Mesenchymal stem cell (in vitro differentiated cells and primary cell): Measurements from ENCODE around the gene ADGRA3.

Experiments
- DNase-seq: peaks from one replicate; pipeline ENCODE4 v3.0.0-alpha.2; 2013
- H2AFZ ChIP-seq: one replicate; pipeline ENCODE4 v1.6.1; 2013; ENCODE audit warnings: low read depth, mild to moderate bottlenecking, control low read depth, inconsistent platforms, low read length, moderate library complexity
- H2AK5ac ChIP-seq: 2 replicates; pipeline ENCODE4 v1.6.1; 2013; ENCODE audit warnings: low read length, moderate library complexity, mild to moderate bottlenecking, inconsistent platforms; ENCODE audit not compliant: severe bottlenecking
- H2BK120ac ChIP-seq: one replicate; pipeline ENCODE4 v1.6.1; 2013; ENCODE audit warnings: low read depth, mild to moderate bottlenecking, inconsistent platforms, low read length, moderate library complexity
- H2BK12ac ChIP-seq, 2 experiments: one replicate each; pipeline ENCODE4 v1.6.1; 2013; ENCODE audit warnings: inconsistent platforms in 2 of 2, low read length in 2 of 2, mild to moderate bottlenecking in 2 of 2, moderate library complexity in 2 of 2, control low read depth in 1 of 2
- H2BK15ac ChIP-seq: one replicate; pipeline ENCODE4 v1.6.1; 2013; ENCODE audit warnings: mild to moderate bottlenecking, low read depth, inconsistent platforms; ENCODE audit not compliant: poor library complexity, severe bottlenecking
- H2BK5ac ChIP-seq: 2 replicates; pipeline ENCODE4 v1.6.1; 2013; ENCODE audit warnings: low read depth, mild to moderate bottlenecking, low read length, control low read depth, inconsistent platforms; ENCODE audit not compliant: poor library complexity, severe bottlenecking
- H3K14ac ChIP-seq, 2 experiments: one replicate each; pipeline ENCODE4 v1.6.1; 2013; ENCODE audit warnings: inconsistent platforms in 2 of 2, low read length in 2 of 2, control low read depth in 1 of 2, mild to moderate bottlenecking in 1 of 2, moderate library complexity in 1 of 2
- H3K18ac ChIP-seq, 2 experiments: one replicate each; pipeline ENCODE4 v1.6.1; 2013; ENCODE audit warnings: inconsistent platforms in 2 of 2, low read length in 2 of 2, control low read depth in 1 of 2, low read depth in 1 of 2, mild to moderate bottlenecking in 1 of 2
- H3K23ac ChIP-seq, 2 experiments: one replicate each; pipeline ENCODE4 v1.6.1; 2013; ENCODE audit warnings: inconsistent platforms in 2 of 2, low read length in 2 of 2, mild to moderate bottlenecking in 2 of 2, moderate library complexity in 2 of 2, control low read depth in 1 of 2
- H3K27ac ChIP-seq: 2 replicates; pipeline ENCODE4 v1.5.1; 2013; ENCODE audit warnings: mild to moderate bottlenecking, moderate library complexity, low read length, control low read depth, inconsistent platforms; ENCODE audit not compliant: poor library complexity, severe bottlenecking
- H3K27me3 ChIP-seq, 2 experiments: 2 replicates each; pipeline versions ENCODE4 v1.6.1 to v1.7.0; 2013; ENCODE audit warnings: low read length in 2 of 2, mild to moderate bottlenecking in 2 of 2, moderate library complexity in 2 of 2, control low read depth in 1 of 2, inconsistent platforms in 1 of 2; ENCODE audit not compliant: control insufficient read depth in 1 of 2, insufficient read depth in 1 of 2
- H3K36me3 ChIP-seq, 2 experiments: 2 replicates each; pipeline versions ENCODE4 v1.6.1 to v1.7.0; 2013; ENCODE audit warnings: low read length in 2 of 2, control low read depth in 1 of 2, inconsistent platforms in 1 of 2, low read depth in 1 of 2, mild to moderate bottlenecking in 1 of 2; ENCODE audit not compliant: insufficient read depth in 2 of 2, control insufficient read depth in 1 of 2
- H3K4ac ChIP-seq, 2 experiments: one replicate each; pipeline ENCODE4 v1.6.1; 2013; ENCODE audit warnings: inconsistent platforms in 2 of 2, low read length in 2 of 2, mild to moderate bottlenecking in 2 of 2, moderate library complexity in 2 of 2, control low read depth in 1 of 2, low read depth in 1 of 2
- H3K4me1 ChIP-seq: 2 replicates; pipeline ENCODE4 v1.6.1; 2013; ENCODE audit warnings: low read depth, low read length, control low read depth; ENCODE audit not compliant: control insufficient read depth, insufficient read depth
- H3K4me2 ChIP-seq: 2 replicates; pipeline ENCODE4 v1.6.1; 2013; ENCODE audit warnings: low read length, mild to moderate bottlenecking, inconsistent platforms; ENCODE audit not compliant: poor library complexity, severe bottlenecking
- H3K4me3 ChIP-seq, 2 experiments: 2 replicates each; pipeline versions ENCODE4 v1.5.1 to v1.7.0; 2013; ENCODE audit warnings: low read length in 2 of 2, mild to moderate bottlenecking in 2 of 2, control low read depth in 1 of 2, low read depth in 1 of 2; ENCODE audit not compliant: insufficient read depth in 1 of 2
- H3K79me1 ChIP-seq: replicated peaks from 2 replicates; pipeline ENCODE4 v1.6.1; 2013; ENCODE audit warnings: mild to moderate bottlenecking, control low read depth, low read length, inconsistent platforms; ENCODE audit not compliant: poor library complexity, severe bottlenecking
- H3K9ac ChIP-seq: 2 replicates; pipeline ENCODE4 v1.7.0; 2013; ENCODE audit warnings: mild to moderate bottlenecking, low read length, moderate library complexity
- H3K9me3 ChIP-seq: 2 replicates; pipeline ENCODE4 v1.7.0; 2013; ENCODE audit warnings: mild to moderate bottlenecking, low read length; ENCODE audit not compliant: control insufficient read depth
- H4K8ac ChIP-seq: one replicate; pipeline ENCODE4 v1.6.1; 2013; ENCODE audit warnings: inconsistent platforms, mild to moderate bottlenecking, low read length, moderate library complexity
- H4K91ac ChIP-seq: one replicate; pipeline ENCODE4 v1.6.1; 2013; ENCODE audit warnings: mild to moderate bottlenecking, low read length, inconsistent platforms
- WGBS: methylation state at CpG from one replicate; pipeline ENCODE4 v1.1.7; 2013; ENCODE audit warnings: mixed read lengths; 5-methylcytosine and 5-hydroxymethylcytosine counted together

ADGRA3 gene

DNA sequence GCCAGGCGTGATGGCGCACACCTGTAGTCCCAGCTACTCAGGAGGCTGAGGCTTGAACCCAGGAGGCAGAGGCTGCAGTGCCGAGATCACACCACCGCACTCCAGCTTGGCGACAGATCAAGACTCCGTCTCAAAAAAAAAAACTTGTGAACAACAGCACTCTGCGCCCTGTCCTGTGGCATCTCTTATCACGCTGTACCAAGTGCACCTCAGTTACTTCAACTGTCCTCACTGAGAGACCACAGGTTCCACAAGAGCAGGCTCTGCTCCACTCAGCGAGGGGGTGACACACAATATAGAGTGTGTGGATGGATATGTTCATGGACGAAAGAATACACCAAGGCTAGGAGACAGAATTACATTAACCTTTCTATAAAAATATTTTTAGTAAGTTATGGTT is 49.3 kb downstream of the ADGRA3 start:
- Histone ChIP-seq H3K79me1 (peaks cover 47% of the 10 kb centered on the region), H3K36me3 (peaks cover 0 to 8% of the 10 kb centered on the region in 2 experiments), H3K23ac (no peak overlapping the region), H2BK15ac (no peak overlapping the region), H3K9ac (no peak overlapping the region), H3K27me3 (no peaks in the 10 kb centered on the region), H4K91ac (no peak overlapping the region), H2BK12ac (no peak overlapping the region), H2AK5ac (no peak overlapping the region), H2BK5ac (no peak overlapping the region), H3K27ac (no peak overlapping the region), H2AFZ (no peak overlapping the region), H3K18ac (no peak overlapping the region), H2BK120ac (no peak overlapping the region), H3K4me3 (no peak overlapping the region), H3K9me3 (no peaks in the 10 kb centered on the region), H3K4me2 (no peak overlapping the region), H3K4me1 (peaks cover 2% of the 10 kb centered on the region), H3K4ac (no peak overlapping the region), H4K8ac (no peak overlapping the region), H3K14ac (no peak overlapping the region)
- no peak for DNase-seq
- 91% methylated on average over 8 of the region's 10 CpGs for WGBS

DNA sequence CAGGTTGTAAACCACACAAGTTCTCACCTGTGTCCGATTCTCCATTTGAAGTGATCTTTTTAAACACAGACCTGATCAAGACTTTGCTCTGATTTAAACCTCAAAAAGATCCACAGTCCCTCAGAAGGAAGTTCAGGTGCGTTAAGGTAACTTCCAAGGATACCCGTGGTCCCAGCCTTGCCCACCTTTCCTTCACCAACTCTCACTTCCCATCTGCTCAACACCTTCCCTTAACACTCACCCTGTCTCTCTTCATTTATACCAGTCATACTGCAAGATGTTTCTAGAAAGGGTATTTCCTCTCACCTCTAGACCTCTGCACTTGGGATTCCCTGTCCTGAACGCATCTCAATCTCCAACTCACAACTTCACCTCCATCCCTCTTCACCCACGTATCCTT is 49.9 kb downstream of the ADGRA3 start:
- H3K23ac ChIP-seq, result no peak overlapping the region
- no peaks in the 10 kb centered on the region for H3K27me3 ChIP-seq
- no peak overlapping the region for H3K14ac ChIP-seq
- WGBS, result 96% methylated on average over 5 of the region's 5 CpGs
- no peak overlapping the region for H2BK120ac ChIP-seq
- no peak overlapping the region for H3K27ac ChIP-seq
- H3K9me3 ChIP-seq, result no peaks in the 10 kb centered on the region
- H4K8ac ChIP-seq, result no peak overlapping the region
- no peak for DNase-seq
- no peak overlapping the region for H3K4ac ChIP-seq
- H4K91ac ChIP-seq, result no peak overlapping the region
- peaks cover 43% of the 10 kb centered on the region for H3K79me1 ChIP-seq
- H2BK12ac ChIP-seq, result no peak overlapping the region
- H3K4me2 ChIP-seq, result no peak overlapping the region
- no peak overlapping the region for H2AFZ ChIP-seq
- no peak overlapping the region for H2BK15ac ChIP-seq
- H3K36me3 ChIP-seq, result peaks cover 2 to 8% of the 10 kb centered on the region in 2 experiments
- no peak overlapping the region for H3K9ac ChIP-seq
- H3K18ac ChIP-seq, result no peak overlapping the region
- no peak overlapping the region for H2AK5ac ChIP-seq
- no peak overlapping the region for H2BK5ac ChIP-seq
- no peak overlapping the region for H3K4me3 ChIP-seq
- H3K4me1 ChIP-seq, result peaks cover 2% of the 10 kb centered on the region

DNA sequence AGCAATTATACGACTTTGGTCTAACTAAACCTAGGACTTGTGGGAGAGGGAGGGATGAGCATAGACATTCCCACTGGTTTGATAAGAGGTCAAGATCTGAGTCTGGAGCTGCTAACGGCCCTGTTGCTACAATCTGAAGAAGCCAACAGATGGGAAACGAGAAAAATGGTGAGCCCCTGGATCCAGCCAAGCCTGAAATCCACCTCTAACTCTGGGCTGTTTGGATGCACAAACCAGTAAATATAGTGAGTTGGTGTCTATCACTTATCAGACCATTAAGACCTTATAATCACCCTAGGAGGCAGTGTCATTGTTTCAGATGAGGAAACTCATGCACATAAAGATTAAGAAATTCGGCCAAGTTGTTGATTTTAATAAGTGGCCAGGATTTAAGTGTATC is 50.5 kb downstream of the ADGRA3 start:
- Histone ChIP-seq H4K8ac (no peak overlapping the region), H2BK120ac (no peak overlapping the region)

DNA sequence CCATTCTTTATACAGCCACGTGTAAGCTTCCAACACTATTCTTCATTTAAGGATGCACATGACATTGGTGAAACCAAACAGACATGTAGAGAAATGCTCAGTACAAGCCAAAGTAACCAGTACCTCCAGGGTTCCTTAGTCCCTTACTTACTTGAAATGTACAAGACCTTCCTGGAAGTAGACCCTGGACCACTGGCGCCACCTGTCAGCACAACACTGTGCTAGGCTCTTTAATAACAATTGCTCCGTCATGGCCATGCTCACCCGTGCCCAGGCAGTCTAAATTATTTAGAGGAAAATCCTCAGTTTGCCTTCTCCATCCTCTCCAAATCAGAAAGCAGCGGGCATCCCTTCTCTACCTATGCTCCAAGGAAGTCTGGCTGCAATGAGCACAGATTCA is 52.7 kb downstream of the ADGRA3 start:
- no peak overlapping the region for H2BK120ac ChIP-seq
- DNase-seq, result no peak
- no peak overlapping the region for H2BK5ac ChIP-seq
- no peak overlapping the region for H3K4me3 ChIP-seq
- no peaks in the 10 kb centered on the region for H3K27me3 ChIP-seq
- peaks cover 2% of the 10 kb centered on the region for H3K4me1 ChIP-seq
- no peak overlapping the region for H3K4ac ChIP-seq
- H3K36me3 ChIP-seq, result peaks cover 5 to 6% of the 10 kb centered on the region in 2 experiments
- H3K18ac ChIP-seq, result no peak overlapping the region
- peaks cover 31% of the 10 kb centered on the region for H3K79me1 ChIP-seq
- no peak overlapping the region for H3K14ac ChIP-seq
- 89% methylated on average over 5 of the region's 5 CpGs for WGBS
- no peak overlapping the region for H4K91ac ChIP-seq
- no peak overlapping the region for H2AK5ac ChIP-seq
- H4K8ac ChIP-seq, result no peak overlapping the region
- no peak overlapping the region for H3K4me2 ChIP-seq
- H3K27ac ChIP-seq, result no peak overlapping the region
- no peak overlapping the region for H2AFZ ChIP-seq
- H3K9ac ChIP-seq, result no peak overlapping the region
- H2BK15ac ChIP-seq, result no peak overlapping the region
- H3K23ac ChIP-seq, result no peak overlapping the region
- H2BK12ac ChIP-seq, result no peak overlapping the region
- no peaks in the 10 kb centered on the region for H3K9me3 ChIP-seq

More for the DNA sequence above, 50.5 kb downstream of the ADGRA3 start:
- Histone ChIP-seq H3K23ac (no peak overlapping the region), H2BK12ac (no peak overlapping the region), H3K27me3 (no peaks in the 10 kb centered on the region), H2BK5ac (no peak overlapping the region), H3K4me1 (peaks cover 2% of the 10 kb centered on the region), H3K27ac (no peak overlapping the region), H3K4ac (no peak overlapping the region), H3K18ac (no peak overlapping the region), H3K9ac (no peak overlapping the region), H3K79me1 (peaks cover 37% of the 10 kb centered on the region), H3K4me2 (no peak overlapping the region), H4K91ac (no peak overlapping the region), H3K36me3 (peaks cover 5 to 6% of the 10 kb centered on the region in 2 experiments), H3K4me3 (no peak overlapping the region), H2AK5ac (no peak overlapping the region), H2BK15ac (no peak overlapping the region), H3K9me3 (no peaks in the 10 kb centered on the region), H2AFZ (no peak overlapping the region), H3K14ac (no peak overlapping the region)
- WGBS, result 94% methylated on average over 4 of the region's 4 CpGs
- no peak for DNase-seq
